ENCODE data around the gene DOCK10. TPM values are rescaled to one million over a fixed set of nuclear protein-coding genes. Genes with fewer than 3 reads are reported as not detected.

DOCK10 gene
- total RNA-seq, 1 experiment from 2014 or later: 0.96 TPM

GRCh38 chr2:224941960-224942359 lies 100.3 kb downstream of the DOCK10 start:
- Mint-ChIP-seq H3K36me3 (ENCODE audit: insufficient read depth, unreplicated experiment) (no peaks in the 10 kb centered on the region), H3K4me3 (ENCODE audit: unreplicated experiment) (no peak overlapping the region), H3K4me1 (ENCODE audit: insufficient read depth, unreplicated experiment) (peaks cover 4% of the 10 kb centered on the region), H3K9me3 (ENCODE audit: unreplicated experiment) (no peaks in the 10 kb centered on the region), H3K27ac (ENCODE audit: low read depth, unreplicated experiment) (no peak overlapping the region), H3K27me3 (ENCODE audit: insufficient read depth, unreplicated experiment) (no peaks in the 10 kb centered on the region)
- no peak for DNase-seq (ENCODE audit: unreplicated experiment)
- ChIA-PET POLR2A (interaction anchor here (1.5 kb wide), 1 partner anchor 8 kb away, joined by 4 read pairs; no protein-coding TSS in a partner anchor), CTCF (no interaction called here)
- BruUV-seq (replicated peaks): no TSS peak
- TF ChIP-seq, protein P1, sequence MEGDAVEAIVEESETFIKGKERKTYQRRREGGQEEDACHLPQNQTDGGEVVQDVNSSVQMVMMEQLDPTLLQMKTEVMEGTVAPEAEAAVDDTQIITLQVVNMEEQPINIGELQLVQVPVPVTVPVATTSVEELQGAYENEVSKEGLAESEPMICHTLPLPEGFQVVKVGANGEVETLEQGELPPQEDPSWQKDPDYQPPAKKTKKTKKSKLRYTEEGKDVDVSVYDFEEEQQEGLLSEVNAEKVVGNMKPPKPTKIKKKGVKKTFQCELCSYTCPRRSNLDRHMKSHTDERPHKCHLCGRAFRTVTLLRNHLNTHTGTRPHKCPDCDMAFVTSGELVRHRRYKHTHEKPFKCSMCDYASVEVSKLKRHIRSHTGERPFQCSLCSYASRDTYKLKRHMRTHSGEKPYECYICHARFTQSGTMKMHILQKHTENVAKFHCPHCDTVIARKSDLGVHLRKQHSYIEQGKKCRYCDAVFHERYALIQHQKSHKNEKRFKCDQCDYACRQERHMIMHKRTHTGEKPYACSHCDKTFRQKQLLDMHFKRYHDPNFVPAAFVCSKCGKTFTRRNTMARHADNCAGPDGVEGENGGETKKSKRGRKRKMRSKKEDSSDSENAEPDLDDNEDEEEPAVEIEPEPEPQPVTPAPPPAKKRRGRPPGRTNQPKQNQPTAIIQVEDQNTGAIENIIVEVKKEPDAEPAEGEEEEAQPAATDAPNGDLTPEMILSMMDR (IDR thresholded peaks at IDR 0.05; ENCODE audit: unreplicated experiment): no peak
- intact Hi-C loops (cut with micrococcal nuclease): no loop called here

- no peak overlapping the region for H3K4me3 Mint-ChIP-seq (ENCODE audit: unreplicated experiment)
- BruUV-seq (replicated peaks): no TSS peak
- no peak for DNase-seq (ENCODE audit: unreplicated experiment)
- intact Hi-C loops (cut with micrococcal nuclease): no loop called here
- H3K27ac Mint-ChIP-seq (ENCODE audit: low read depth, unreplicated experiment): no peak overlapping the region
- H3K9me3 Mint-ChIP-seq (ENCODE audit: unreplicated experiment): no peaks in the 10 kb centered on the region
- POLR2A ChIA-PET: interaction anchor here (0.7 kb wide), 1 partner anchor 505 kb away, joined by 3 read pairs; no protein-coding TSS in a partner anchor
- TF ChIP-seq, protein P1 (IDR thresholded peaks at IDR 0.05; ENCODE audit: unreplicated experiment): no peak
- H3K4me1 Mint-ChIP-seq (ENCODE audit: insufficient read depth, unreplicated experiment): no peaks in the 10 kb centered on the region
- CTCF ChIA-PET: interaction anchor here (0.7 kb wide), 1 partner anchor 8 kb away, joined by 3 read pairs; no protein-coding TSS in a partner anchor
- no peaks in the 10 kb centered on the region for H3K36me3 Mint-ChIP-seq (ENCODE audit: insufficient read depth, unreplicated experiment)
- H3K27me3 Mint-ChIP-seq (ENCODE audit: insufficient read depth, unreplicated experiment): no peaks in the 10 kb centered on the region
These were observed 101.7 kb downstream of the DOCK10 start for GRCh38 chr2:224940618-224941017.

DNA sequence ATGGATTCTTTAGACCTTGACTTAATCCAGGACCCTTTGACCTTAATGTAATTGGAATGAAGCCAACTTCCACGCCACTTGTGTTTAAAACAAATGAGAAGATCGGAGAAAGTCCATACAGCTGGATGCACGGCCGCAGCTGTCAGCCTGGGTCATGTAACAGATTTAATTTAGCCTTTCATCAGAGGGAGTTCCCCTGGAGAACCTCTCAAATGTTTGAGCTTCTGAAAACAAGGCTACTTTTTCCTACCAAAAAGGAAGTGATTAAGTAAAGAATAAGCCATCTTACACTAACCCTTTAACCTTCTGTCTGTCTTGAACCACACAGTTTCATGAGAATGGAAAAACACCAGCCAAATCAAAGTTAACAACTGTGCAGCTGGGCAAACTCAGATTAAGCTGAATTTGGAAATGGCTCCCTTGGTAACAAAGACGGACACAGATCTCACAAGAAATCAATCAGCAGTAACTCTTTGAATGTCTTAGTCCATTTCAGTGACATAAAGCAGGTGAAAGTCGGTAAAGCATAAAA lies 103.6 kb downstream of the DOCK10 start:
- Mint-ChIP-seq H3K27ac (ENCODE audit: low read depth, unreplicated experiment) (no peak overlapping the region), H3K27me3 (ENCODE audit: insufficient read depth, unreplicated experiment) (no peaks in the 10 kb centered on the region), H3K9me3 (ENCODE audit: unreplicated experiment) (no peaks in the 10 kb centered on the region), H3K36me3 (ENCODE audit: insufficient read depth, unreplicated experiment) (no peaks in the 10 kb centered on the region), H3K4me1 (ENCODE audit: insufficient read depth, unreplicated experiment) (peaks cover 11% of the 10 kb centered on the region), H3K4me3 (ENCODE audit: unreplicated experiment) (no peak overlapping the region)
- intact Hi-C loops (cut with micrococcal nuclease): no loop called here
- no peak for DNase-seq (ENCODE audit: unreplicated experiment)
- TF ChIP-seq, protein P1 (IDR thresholded peaks at IDR 0.05; ENCODE audit: unreplicated experiment): no peak
- POLR2A ChIA-PET: no interaction called here
- BruUV-seq (replicated peaks): no TSS peak
- CTCF ChIA-PET: interaction anchor here (1.3 kb wide), 1 partner anchor 13 kb away, joined by 4 read pairs; no protein-coding TSS in a partner anchor

DNA sequence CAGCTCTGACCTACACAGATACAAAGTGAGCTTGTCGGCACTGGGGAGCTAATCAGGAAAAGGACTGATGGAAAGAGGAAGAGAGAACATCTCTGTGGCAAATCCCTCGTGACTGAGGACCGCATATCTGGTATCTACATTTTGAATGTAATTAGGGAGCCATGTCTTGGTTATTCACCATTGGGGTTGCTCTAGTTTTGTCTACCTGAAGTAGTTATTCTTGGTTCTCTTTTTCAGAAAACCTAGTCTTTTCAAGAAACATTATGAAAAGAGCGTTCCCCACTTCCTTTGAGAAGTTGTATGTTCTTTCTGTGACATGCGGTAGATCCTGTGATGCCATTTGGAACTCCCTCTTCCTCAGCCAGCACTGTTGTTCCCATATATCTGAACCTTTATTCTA lies 104.4 kb downstream of the DOCK10 start:
- Mint-ChIP-seq H3K4me1 (ENCODE audit: insufficient read depth, unreplicated experiment) (peaks cover 11% of the 10 kb centered on the region), H3K4me3 (ENCODE audit: unreplicated experiment) (no peak overlapping the region), H3K27ac (ENCODE audit: low read depth, unreplicated experiment) (no peak overlapping the region), H3K36me3 (ENCODE audit: insufficient read depth, unreplicated experiment) (no peaks in the 10 kb centered on the region), H3K9me3 (ENCODE audit: unreplicated experiment) (no peaks in the 10 kb centered on the region), H3K27me3 (ENCODE audit: insufficient read depth, unreplicated experiment) (no peaks in the 10 kb centered on the region)
- ChIA-PET POLR2A (no interaction called here), CTCF (interaction anchor here (1.3 kb wide), 1 partner anchor 11 kb away, joined by 3 read pairs; no protein-coding TSS in a partner anchor)
- BruUV-seq (replicated peaks): no TSS peak
- TF ChIP-seq, protein P1 (IDR thresholded peaks at IDR 0.05; ENCODE audit: unreplicated experiment): no peak
- intact Hi-C loops (cut with micrococcal nuclease): no loop called here
- DNase-seq (ENCODE audit: unreplicated experiment): no peak

Data from MCF 10A (cell line).